GM23248 (cell line): ENCODE measurements around the gene FILIP1.

ENCODE experiments used
- EZH2 ChIP-seq: fragments of 200-600 bp; sonication (generic); IDR thresholded peaks from 2 replicates; pipeline ENCODE4 v1.6.1; 2018; ENCODE audit warnings: antibody characterized with exemption, mild to moderate bottlenecking; ENCODE audit not compliant: insufficient read depth, poor library complexity, severe bottlenecking
- EZH2phosphoT487 ChIP-seq: fragments of 200-600 bp; sonication (generic); IDR thresholded peaks from 2 replicates; pipeline ENCODE4 v1.6.1; 2018; ENCODE audit warnings: antibody characterized with exemption, moderate library complexity, mild to moderate bottlenecking, low read depth; ENCODE audit not compliant: insufficient read depth

GRCh38 chr6:75419416-75419815 is 74.2 kb downstream of the FILIP1 start:
- TF ChIP-seq EZH2phosphoT487 (no peak), EZH2 (no peak)
